ENCODE results near the gene MPV17L2.
"Not testable (repeated sequence)": the region's sequence is repeated elsewhere in the genome, so short reads cannot be mapped to it uniquely, and the experiment has no call there.

Gene MPV17L2

GRCh38 chr19:18193388-18194180, 566 bp downstream of the MPV17L2 start:
- no peak for DNase-seq (ENCODE audit: low read depth in 2 of 2)

DNA sequence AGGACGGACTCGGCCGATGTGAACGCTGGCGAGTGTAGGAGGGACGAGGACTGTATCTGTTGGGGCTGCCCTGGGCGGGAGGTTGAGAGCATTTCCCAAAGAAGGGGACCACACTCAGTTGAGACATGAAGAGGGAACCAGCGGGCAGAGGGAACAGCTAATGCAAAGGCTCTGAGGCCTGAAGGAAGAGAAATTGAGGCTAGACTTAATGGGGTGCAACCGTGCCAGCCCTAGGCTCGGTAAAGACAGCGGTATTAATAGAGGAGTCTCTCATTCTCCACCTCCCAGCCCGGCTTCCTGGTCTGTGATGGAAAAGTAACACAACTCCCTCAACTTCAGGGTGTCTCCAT, 1.1 kb downstream of the MPV17L2 start:
- no peak for DNase-seq (ENCODE audit: low read depth in 2 of 2)

DNA sequence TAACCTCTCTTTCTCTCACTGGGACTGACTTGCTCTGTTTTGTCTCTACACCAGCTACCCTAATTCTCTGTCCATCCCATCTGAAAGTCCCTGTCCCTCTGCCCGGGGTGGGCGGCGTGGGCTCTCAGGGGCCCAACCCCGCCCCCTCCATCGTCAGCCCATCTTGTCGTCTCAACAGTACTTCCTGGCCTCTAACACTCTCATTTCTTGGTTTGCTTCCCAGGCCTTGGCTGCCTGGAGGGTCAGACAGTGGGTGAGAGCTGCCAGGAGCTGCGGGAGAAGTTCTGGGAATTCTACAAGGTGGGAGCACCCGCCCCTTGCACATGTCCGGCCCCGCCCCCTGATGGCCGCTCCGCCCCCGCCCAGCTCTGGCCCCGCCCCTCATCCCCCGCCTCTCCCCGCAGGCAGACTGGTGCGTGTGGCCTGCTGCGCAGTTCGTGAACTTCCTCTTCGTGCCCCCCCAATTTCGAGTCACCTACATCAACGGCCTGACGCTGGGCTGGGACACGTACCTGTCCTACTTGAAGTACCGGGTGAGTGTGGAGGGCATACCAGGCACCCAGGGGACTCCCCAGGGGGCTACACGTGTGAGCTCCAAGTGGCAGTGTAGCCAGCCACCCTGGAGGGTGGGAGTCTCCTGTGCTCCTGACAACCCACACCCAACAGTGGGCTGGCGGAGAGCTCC, 1.7 kb downstream of the MPV17L2 start:
- no peak for DNase-seq (ENCODE audit: low read depth in 2 of 2)

GRCh38 chr19:18196511-18196845, 3.5 kb downstream of the MPV17L2 start:
- no peak for DNase-seq (ENCODE audit: low read depth in 2 of 2)

GRCh38 chr19:18197306-18197705, 4.3 kb downstream of the MPV17L2 start:
- DNase-seq (ENCODE audit: low read depth in 2 of 2), result no peak

DNA sequence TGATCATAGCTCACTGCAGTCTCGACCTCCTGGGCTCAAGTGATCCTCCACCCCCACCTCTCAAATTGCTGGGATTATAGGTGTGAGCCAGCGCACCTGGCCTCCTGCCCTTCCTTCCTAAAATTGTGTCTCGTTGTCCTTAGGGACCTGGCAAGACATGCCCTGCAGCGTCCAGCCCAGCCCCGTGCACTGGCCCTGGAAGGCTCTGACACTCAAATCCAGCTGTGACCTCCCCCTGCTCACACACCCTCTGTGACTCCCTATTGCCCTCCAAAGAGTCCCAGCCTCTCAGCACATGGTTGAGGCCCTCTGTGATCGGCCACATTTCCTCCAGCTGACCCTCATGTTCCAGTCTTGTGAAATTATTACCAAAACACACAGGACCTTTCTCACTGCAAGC, 4.9 kb downstream of the MPV17L2 start:
- no peak for DNase-seq (ENCODE audit: low read depth in 2 of 2)

- DNase-seq (ENCODE audit: low read depth in 2 of 2), result no peak
Measured at GRCh38 chr19:18198374-18198773, 5.4 kb downstream of the MPV17L2 start.

DNA sequence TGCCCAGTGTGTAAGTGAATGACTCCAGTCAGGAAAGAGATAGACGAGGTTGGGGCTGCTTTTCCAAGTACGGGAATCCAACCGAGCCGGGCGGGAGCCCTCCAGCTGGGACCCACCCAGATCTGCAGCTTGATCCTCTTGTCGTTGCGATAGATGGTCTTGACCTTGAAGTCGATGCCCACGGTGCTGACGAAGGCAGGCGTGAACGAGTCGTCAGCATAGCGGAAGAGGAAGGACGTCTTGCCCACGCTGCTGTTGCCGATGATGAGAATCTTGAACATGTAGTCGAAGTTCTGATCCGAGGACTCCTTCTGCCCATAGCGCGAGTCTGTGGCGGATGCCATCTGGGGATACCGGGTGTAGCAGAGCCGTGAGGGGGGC, 9.4 kb downstream of the MPV17L2 start:
- no peak for DNase-seq (ENCODE audit: low read depth in 2 of 2)

GRCh38 chr19:18202778-18203407, 9.9 kb downstream of the MPV17L2 start:
- no peak for DNase-seq (ENCODE audit: low read depth in 2 of 2)

DNA sequence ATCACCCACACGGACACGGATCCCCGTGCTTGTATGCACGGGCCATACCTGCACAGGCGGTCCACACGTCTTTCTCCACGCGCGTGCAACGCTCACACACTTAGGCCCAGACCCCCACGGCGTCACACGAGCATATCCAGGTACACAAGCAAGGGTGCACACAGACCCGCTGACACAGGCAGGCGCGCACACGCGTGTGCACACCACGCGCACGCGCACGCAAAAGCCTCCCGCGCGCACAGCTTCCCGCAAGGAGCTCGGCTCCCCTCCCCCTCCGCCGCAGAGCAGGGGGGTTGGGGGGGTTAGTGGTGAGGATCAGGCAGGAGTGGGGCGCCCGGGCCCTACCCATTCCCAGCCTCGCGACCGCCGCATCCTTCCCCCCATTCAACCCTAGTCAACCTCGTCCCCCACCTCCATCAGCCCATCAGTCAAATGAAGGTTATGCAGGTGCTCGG, 10.4 kb downstream of the MPV17L2 start:
- no peak for DNase-seq (ENCODE audit: low read depth in 2 of 2)

DNA sequence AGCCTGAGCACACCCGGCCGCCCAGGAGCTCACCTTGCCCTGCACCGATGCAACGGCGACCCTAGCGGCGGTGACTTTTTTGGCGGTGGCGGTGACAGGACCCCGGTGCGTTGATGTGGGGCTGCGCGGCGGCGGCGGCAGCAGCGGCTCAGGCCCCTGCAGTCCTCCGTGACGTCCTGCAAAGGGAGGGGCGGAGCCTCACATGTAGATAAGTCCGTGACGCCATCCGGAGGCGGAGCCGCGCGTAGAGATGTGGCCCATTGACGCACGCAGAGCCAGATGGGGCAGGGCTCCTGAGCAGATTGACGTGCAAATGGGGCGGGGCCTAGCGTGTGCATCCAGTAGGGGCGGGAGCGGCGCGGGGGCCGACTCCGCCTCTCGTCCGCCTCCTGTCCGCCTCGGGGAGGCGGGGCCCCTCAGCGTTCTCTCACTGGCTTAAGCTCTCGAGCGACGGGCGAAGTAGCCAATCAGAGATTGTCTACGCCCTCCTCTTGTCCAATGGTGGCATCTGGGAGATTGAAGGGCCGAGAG, 10.9 kb downstream of the MPV17L2 start, which contains the start of gene RAB3A:
TSS of gene RAB3A (minus strand) at position 180 of the 531 bp plus-strand sequence. CDS start 1,302 bp downstream, outside the sequence.
- DNase-seq (ENCODE audit: low read depth in 2 of 2), result peak; percentile 99 to 100

DNA sequence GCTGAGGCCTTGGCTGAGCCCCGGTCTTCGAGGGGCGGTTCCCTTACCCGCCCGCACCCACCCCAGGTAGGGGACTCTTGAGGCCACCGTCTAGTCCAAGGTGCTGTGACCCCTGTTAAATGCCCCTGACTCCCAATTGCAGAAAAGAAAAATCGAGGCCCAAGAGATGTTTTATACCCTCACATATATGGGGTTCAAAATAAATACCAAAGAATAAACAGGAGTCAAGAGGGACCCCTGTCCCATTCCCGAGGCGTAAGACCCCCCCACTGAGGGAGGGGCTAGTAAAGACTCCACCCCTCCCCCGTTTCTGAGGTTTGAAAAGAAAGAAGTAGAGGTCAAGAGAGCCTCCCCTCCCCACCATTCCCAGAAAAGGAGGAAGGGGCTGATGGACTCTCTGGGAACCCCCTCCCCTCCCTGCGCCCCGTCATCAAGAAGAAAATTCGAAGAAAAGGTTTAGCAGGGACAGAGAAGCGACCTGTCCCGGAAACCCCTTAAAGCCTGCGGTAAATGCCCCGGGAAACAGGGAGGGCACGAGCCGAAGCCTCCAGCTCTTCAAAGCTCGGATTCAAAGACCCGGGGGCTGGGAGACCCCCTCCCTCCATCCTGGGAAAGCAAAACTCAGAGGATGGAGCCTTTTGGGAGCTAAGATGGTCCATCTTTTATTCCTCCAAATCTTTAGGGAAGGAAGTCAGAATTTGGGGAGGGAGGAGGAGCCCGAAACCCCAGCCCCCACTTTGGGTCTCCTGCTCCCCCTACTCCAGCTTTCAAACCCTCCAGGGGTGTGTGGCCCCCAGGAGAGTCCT, 11.6 kb downstream of the MPV17L2 start:
- DNase-seq (ENCODE audit: low read depth in 2 of 2), result peak in 1 of 2 experiments; percentile 9

DNA sequence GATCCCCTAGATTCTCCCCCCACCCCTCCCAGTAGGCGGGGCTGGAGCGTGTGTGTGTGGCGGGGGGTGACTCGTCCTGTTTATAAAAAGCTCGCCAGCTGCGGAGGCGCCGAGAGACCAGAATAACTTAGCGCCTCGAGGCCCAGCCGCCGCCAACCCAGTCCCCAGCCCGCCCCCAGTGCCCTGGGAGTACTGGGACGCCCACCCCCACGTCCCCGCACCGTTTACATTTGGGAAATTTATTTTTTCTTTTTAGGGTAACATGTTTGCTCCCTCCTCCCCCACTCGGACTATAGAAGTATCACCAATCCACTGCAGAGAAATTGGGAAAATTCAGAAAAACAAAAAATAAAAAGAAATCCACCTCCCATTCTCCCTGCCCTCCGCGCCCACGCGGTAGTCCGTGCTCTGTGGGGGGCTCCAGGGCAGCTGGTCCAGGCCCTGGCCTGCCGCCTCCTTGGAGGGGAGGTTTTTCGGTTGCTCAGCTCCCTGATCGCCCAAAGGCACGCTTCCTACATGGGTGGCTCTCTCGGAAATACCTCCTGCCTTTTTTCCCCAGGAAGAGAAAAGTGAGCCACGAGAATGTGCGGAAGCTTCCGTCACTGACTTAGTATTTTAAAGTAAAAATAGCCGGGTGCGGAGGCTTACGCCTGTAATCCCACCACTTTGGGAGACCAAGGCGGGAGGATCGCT, 12.3 kb downstream of the MPV17L2 start:
- no peak for DNase-seq (ENCODE audit: low read depth in 2 of 2)

- DNase-seq (ENCODE audit: low read depth in 2 of 2), result no peak
Measured at GRCh38 chr19:18206018-18206417, 13.0 kb downstream of the MPV17L2 start.

DNA sequence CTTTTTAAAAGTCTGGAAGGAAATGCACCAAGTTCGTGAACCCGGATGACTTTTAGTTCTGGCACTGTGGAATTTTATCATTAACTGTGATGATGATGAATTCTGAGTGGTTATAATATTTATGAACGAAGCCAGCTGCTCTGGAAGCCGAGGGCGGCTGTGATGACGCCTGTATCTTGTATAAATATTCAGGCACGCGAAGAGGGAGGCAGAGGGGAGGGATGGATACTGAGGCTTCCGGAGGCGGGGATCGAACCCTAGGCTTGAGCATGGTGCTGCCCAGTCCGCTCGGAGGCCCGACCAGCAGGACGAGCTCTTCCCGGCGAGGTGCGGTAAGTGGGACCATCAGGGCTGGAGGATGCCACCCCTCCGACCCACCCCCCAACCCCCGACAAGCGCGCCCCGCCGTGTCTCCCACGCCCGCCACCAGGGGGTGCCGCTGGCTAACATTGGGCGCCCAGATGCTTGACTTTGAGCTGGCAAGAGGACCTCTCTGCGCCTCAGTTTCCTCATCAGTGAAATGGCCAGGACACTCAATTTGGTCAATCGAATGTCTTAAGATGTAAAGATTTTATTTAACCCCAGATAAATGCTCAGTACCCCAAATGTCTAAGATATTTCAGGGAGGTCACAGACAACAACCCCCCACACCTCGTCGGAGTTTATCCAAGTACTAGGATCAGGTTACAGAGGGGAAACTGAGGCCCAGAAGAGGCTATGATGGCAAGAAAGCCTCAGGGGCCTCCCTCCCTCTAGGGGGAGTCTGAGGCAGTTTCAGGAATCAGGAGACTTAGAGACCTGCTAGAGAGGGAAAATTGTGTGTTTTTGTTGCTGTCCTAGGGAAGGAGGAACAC, 15.3 kb downstream of the MPV17L2 start:
- DNase-seq (ENCODE audit: low read depth in 2 of 2), result peak; percentile 41 to 42

GRCh38 chr19:18209912-18210311, 16.9 kb downstream of the MPV17L2 start:
- DNase-seq (ENCODE audit: low read depth in 2 of 2), result not testable (repeated sequence)

DNA sequence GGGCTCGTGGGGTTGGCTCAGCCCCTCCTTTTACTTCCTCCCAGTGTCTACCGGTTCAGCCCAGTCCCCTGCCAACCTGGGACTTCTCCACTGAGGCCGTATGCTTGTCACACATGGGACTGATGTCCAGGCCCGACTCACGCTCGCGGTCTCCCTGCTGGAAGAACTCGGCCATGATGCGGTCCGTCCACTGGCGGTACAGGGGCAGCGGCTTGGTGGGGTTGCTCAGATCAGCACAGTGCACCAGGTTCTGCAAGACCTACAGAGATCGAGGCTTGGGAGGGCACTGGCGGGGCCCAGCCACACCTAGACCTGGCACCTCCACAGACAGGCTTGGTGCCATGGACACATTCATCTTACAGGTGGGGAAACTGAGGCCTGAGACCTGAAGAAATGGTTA, 18.7 kb downstream of the MPV17L2 start:
- DNase-seq (ENCODE audit: low read depth in 2 of 2), result no peak

DNA sequence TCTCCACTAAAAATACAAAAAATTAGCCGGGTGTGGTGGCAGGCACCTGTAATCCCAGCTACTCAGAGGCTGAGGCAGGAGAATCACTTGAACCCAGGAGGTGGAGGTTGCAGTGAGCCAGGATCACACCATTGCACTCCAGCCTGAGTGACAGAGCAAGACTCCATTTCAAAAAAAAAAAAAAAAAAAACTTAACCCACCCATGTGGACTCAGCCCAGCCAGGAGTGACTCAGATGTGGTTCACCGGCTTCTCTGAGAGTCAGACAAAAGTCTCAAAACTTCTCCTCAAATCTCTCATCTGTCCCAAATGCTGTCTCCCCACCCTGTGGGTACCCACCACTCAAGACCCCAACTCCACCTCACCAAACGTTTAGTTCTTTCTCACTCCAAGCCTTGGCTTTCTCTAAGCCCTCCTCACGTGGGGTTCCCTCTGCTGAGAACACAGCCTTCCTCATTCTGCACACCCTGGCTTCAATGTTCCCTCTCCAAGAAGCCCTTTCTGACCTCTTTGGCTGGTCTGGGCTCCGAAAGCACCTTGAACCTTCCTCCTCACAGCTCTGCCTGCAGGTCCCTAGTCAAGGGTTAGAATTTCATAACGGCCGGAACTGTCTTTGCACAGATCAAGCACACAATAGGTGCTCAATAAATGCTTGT, 21.9 kb downstream of the MPV17L2 start:
- no peak for DNase-seq (ENCODE audit: low read depth in 2 of 2)

DNA sequence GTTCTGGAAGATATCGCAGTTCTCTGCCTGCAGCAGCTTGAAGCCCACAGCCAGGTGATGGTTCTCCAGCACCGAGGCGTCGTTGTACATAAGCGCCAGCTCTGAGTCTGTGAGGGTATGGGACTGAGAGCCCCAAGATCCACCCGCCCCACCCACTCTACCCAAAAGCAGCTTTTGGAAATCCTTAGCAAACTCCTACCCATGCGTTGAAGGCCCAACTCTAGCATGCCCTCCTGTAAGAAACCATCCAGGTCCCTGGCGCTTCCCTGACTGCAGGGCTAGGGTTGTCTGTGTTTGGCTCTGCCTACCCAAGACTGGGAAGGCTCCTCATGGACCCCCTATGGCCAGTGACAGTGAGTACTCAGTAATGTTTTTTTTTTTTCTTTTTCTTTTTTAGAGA, 23.8 kb downstream of the MPV17L2 start:
- no peak for DNase-seq (ENCODE audit: low read depth in 2 of 2)

DNA sequence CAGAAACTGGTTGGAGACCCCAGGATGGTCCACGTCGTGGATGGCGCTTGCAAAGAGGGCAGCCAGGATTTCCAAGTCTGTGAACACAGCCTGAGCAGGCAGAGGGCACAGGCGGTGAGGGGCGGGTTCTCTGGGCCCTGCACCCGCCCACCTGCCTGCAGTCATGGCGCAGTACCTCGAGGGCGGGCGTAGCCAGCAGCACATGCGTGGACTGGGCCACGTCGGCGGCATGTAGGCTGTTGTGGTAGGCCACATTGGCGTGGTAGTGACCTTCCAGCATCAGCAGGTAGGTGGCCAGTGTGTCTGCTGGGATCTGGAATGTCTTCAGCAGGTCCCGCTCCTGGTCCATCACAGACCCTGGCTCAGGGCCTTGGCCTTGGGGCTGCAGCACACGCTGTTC, 25.1 kb downstream of the MPV17L2 start:
- DNase-seq (ENCODE audit: low read depth in 2 of 2), result no peak

Data from stimulated activated CD4-positive, alpha-beta T cell treated with anti-CD3 and anti-CD28 coated beads, Interleukin-12 subunit alpha, Interleukin-12 subunit beta, amount 100 ng/mL, for 24 hours (primary cell).